ENCODE measurements around the gene L3MBTL3. TPM values are rescaled to one million over a fixed set of nuclear protein-coding genes. Genes with fewer than 3 reads are reported as not detected.

L3MBTL3 gene
- total RNA-seq, 4 donors from 2014 or later, result 4.2 to 12.8 (median 6.2) TPM

- no peaks in the 10 kb centered on the region for H3K36me3 ChIP-seq
- DNase-seq (ENCODE audit: low spot score in 2 of 2), result no peak
- no peak overlapping the region for H3K4me3 ChIP-seq
- H3K9me3 ChIP-seq, result no peaks in the 10 kb centered on the region
- no peaks in the 10 kb centered on the region for H3K27me3 ChIP-seq
- 85% methylated on average over 4 of the region's 4 CpGs for WGBS
- H3K4me1 ChIP-seq, result no peaks in the 10 kb centered on the region
- no peak overlapping the region for H3K27ac ChIP-seq
- no peak for TF ChIP-seq CTCF (IDR thresholded peaks at IDR 0.05)
- no peak for TF ChIP-seq POLR2AphosphoS5 (IDR thresholded peaks at IDR 0.05)
- no peak for TF ChIP-seq EP300 (IDR thresholded peaks at IDR 0.05)
- no peak for TF ChIP-seq POLR2A (IDR thresholded peaks at IDR 0.05)
Observed at GRCh38 chr6:130098317-130098716, 79.9 kb downstream of the L3MBTL3 start.

GRCh38 chr6:130099119-130099518 is 80.7 kb downstream of the L3MBTL3 start:
- Histone ChIP-seq H3K4me1 (no peaks in the 10 kb centered on the region), H3K4me3 (no peak overlapping the region), H3K27ac (no peak overlapping the region), H3K27me3 (no peaks in the 10 kb centered on the region), H3K36me3 (no peaks in the 10 kb centered on the region), H3K9me3 (no peaks in the 10 kb centered on the region)
- no peak for DNase-seq (ENCODE audit: low spot score in 2 of 2)
- 92% methylated on average over 3 of the region's 3 CpGs for WGBS
- TF ChIP-seq POLR2AphosphoS5 (IDR thresholded peaks at IDR 0.05), result no peak
- TF ChIP-seq POLR2A (IDR thresholded peaks at IDR 0.05), result no peak
- no peak for TF ChIP-seq CTCF (IDR thresholded peaks at IDR 0.05)
- TF ChIP-seq EP300 (IDR thresholded peaks at IDR 0.05), result no peak

- WGBS, result 88% methylated on average over 4 of the region's 4 CpGs
- no peaks in the 10 kb centered on the region for H3K36me3 ChIP-seq
- H3K4me1 ChIP-seq, result no peaks in the 10 kb centered on the region
- H3K27ac ChIP-seq, result no peak overlapping the region
- no peaks in the 10 kb centered on the region for H3K27me3 ChIP-seq
- no peak overlapping the region for H3K4me3 ChIP-seq
- TF ChIP-seq POLR2AphosphoS5 (IDR thresholded peaks at IDR 0.05) (no peak), POLR2A (IDR thresholded peaks at IDR 0.05) (no peak), EP300 (IDR thresholded peaks at IDR 0.05) (no peak), CTCF (IDR thresholded peaks at IDR 0.05) (no peak)
- no peak for DNase-seq (ENCODE audit: low spot score in 2 of 2)
- no peaks in the 10 kb centered on the region for H3K9me3 ChIP-seq
Observed at GRCh38 chr6:130105996-130106704, 87.8 kb downstream of the L3MBTL3 start.

GRCh38 chr6:130107710-130108109 is 89.3 kb downstream of the L3MBTL3 start:
- no peak overlapping the region for H3K4me3 ChIP-seq
- no peaks in the 10 kb centered on the region for H3K9me3 ChIP-seq
- H3K4me1 ChIP-seq, result no peaks in the 10 kb centered on the region
- H3K36me3 ChIP-seq, result no peaks in the 10 kb centered on the region
- H3K27ac ChIP-seq, result no peak overlapping the region
- no peak for DNase-seq (ENCODE audit: low spot score in 2 of 2)
- 91% methylated on average over 1 of the region's 1 CpG for WGBS
- H3K27me3 ChIP-seq, result no peaks in the 10 kb centered on the region
- TF ChIP-seq EP300 (IDR thresholded peaks at IDR 0.05), result no peak
- TF ChIP-seq POLR2A (IDR thresholded peaks at IDR 0.05), result no peak
- no peak for TF ChIP-seq CTCF (IDR thresholded peaks at IDR 0.05)
- TF ChIP-seq POLR2AphosphoS5 (IDR thresholded peaks at IDR 0.05), result no peak

GRCh38 chr6:130111031-130111430 is 92.7 kb downstream of the L3MBTL3 start:
- no peaks in the 10 kb centered on the region for H3K4me1 ChIP-seq
- TF ChIP-seq CTCF (IDR thresholded peaks at IDR 0.05) (no peak), POLR2A (IDR thresholded peaks at IDR 0.05) (no peak), POLR2AphosphoS5 (IDR thresholded peaks at IDR 0.05) (no peak), EP300 (IDR thresholded peaks at IDR 0.05) (no peak)
- H3K36me3 ChIP-seq, result no peaks in the 10 kb centered on the region
- H3K27me3 ChIP-seq, result no peaks in the 10 kb centered on the region
- no peaks in the 10 kb centered on the region for H3K9me3 ChIP-seq
- no peak overlapping the region for H3K4me3 ChIP-seq
- no peak overlapping the region for H3K27ac ChIP-seq
- WGBS, result 88% methylated on average over 1 of the region's 1 CpG
- no peak for DNase-seq (ENCODE audit: low spot score in 2 of 2)
